ENCODE results near the gene MYL6B.

Gene MYL6B

DNA sequence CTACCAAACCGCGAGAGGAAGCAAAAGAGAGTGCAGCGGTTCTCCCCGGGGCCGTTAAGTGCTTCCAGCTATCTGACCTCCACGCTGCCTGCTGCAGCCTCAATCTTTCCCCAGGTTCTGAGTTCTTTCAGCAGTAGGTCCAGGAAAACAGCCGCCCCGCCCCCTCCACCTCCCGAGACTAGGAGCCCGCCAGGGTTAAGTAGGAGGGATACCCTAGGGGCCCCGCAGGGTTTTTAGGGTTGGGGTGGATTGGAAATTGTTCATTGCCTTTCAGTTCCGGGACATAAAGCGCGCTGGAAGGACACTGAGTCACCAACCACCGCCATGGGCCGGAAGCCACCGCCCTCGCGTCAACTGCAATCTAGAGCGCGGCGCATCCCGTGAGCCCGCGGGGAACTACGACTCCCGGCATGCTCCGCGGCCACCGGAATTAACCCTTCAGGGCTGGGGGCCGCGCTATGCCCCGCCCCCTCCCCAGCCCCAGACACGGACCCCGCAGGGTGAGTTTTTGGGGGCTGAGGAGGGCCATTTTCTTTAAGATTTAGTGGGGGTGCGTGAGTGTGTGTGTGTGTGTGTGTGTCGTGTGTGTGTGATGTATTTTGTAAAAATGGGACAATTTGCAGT lies at the start of gene MYL6B:
TSS of gene MYL6B (plus strand) at position 456 of the 624 bp plus-strand sequence. CDS start 1,332 bp downstream, outside the sequence.
- H3K9me3 ChIP-seq (ENCODE audit: control insufficient read depth, insufficient read depth, low read depth, low read length): no peaks in the 10 kb centered on the region
- H3K4me1 ChIP-seq (ENCODE audit: control insufficient read depth, insufficient read depth, low read length): peaks cover 13% of the 10 kb centered on the region
- H3K4me3 ChIP-seq (ENCODE audit: low read depth, low read length): peak within 1 kb of the TSS; percentile 86
- no peaks in the 10 kb centered on the region for H3K27me3 ChIP-seq (ENCODE audit: control insufficient read depth, insufficient read depth, low read length)
- H3K36me3 ChIP-seq (ENCODE audit: control insufficient read depth, insufficient read depth, low read length): peaks cover 14% of the 10 kb centered on the region
- H3K27ac ChIP-seq (ENCODE audit: low read depth, low read length): peak within 1 kb of the TSS; percentile 88
- H3K9ac ChIP-seq (ENCODE audit: low read length): peak within 1 kb of the TSS; percentile 76

- Histone ChIP-seq H3K4me3 (ENCODE audit: low read depth, low read length) (no peak overlapping the region), H3K36me3 (ENCODE audit: control insufficient read depth, insufficient read depth, low read length) (peaks cover 69% of the 10 kb centered on the region), H3K27me3 (ENCODE audit: control insufficient read depth, insufficient read depth, low read length) (no peaks in the 10 kb centered on the region), H3K9ac (ENCODE audit: low read length) (no peak overlapping the region), H3K4me1 (ENCODE audit: control insufficient read depth, insufficient read depth, low read length) (peaks cover 16% of the 10 kb centered on the region), H3K27ac (ENCODE audit: low read depth, low read length) (no peak overlapping the region), H3K9me3 (ENCODE audit: control insufficient read depth, insufficient read depth, low read depth, low read length) (no peaks in the 10 kb centered on the region)
Observed at GRCh38 chr12:56102683-56103065, 49.7 kb upstream of the MYL6B start.

GRCh38 chr12:56103066-56103711 lies 49.2 kb upstream of the MYL6B start:
- no peaks in the 10 kb centered on the region for H3K27me3 ChIP-seq (ENCODE audit: control insufficient read depth, insufficient read depth, low read length)
- peak overlapping the region; percentile 81 for H3K9ac ChIP-seq (ENCODE audit: low read length)
- H3K27ac ChIP-seq (ENCODE audit: low read depth, low read length): no peak overlapping the region
- peak overlapping the region; percentile 96 for H3K4me3 ChIP-seq (ENCODE audit: low read depth, low read length)
- peaks cover 71% of the 10 kb centered on the region for H3K36me3 ChIP-seq (ENCODE audit: control insufficient read depth, insufficient read depth, low read length)
- H3K4me1 ChIP-seq (ENCODE audit: control insufficient read depth, insufficient read depth, low read length): peaks cover 16% of the 10 kb centered on the region
- H3K9me3 ChIP-seq (ENCODE audit: control insufficient read depth, insufficient read depth, low read depth, low read length): no peaks in the 10 kb centered on the region

DNA sequence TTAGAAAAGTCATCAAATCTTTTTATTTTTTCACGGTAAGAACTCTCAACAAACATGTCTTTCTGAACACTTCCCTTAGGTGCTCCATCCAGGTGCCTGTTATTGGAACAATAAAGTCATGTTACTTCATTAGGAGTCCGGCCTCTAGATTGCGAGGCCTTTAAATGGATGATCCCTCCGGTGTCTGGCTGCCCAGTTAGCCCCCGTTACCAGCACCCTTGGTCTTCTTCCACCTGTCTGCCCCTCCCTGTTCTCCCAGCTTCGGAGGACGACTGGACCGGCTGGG lies 48.6 kb upstream of the MYL6B start:
- no peak overlapping the region for H3K27ac ChIP-seq (ENCODE audit: low read depth, low read length)
- no peaks in the 10 kb centered on the region for H3K27me3 ChIP-seq (ENCODE audit: control insufficient read depth, insufficient read depth, low read length)
- no peaks in the 10 kb centered on the region for H3K9me3 ChIP-seq (ENCODE audit: control insufficient read depth, insufficient read depth, low read depth, low read length)
- peaks cover 16% of the 10 kb centered on the region for H3K4me1 ChIP-seq (ENCODE audit: control insufficient read depth, insufficient read depth, low read length)
- peak overlapping the region; percentile 81 for H3K9ac ChIP-seq (ENCODE audit: low read length)
- H3K36me3 ChIP-seq (ENCODE audit: control insufficient read depth, insufficient read depth, low read length): peaks cover 71% of the 10 kb centered on the region
- peak overlapping the region; percentile 96 for H3K4me3 ChIP-seq (ENCODE audit: low read depth, low read length)

DNA sequence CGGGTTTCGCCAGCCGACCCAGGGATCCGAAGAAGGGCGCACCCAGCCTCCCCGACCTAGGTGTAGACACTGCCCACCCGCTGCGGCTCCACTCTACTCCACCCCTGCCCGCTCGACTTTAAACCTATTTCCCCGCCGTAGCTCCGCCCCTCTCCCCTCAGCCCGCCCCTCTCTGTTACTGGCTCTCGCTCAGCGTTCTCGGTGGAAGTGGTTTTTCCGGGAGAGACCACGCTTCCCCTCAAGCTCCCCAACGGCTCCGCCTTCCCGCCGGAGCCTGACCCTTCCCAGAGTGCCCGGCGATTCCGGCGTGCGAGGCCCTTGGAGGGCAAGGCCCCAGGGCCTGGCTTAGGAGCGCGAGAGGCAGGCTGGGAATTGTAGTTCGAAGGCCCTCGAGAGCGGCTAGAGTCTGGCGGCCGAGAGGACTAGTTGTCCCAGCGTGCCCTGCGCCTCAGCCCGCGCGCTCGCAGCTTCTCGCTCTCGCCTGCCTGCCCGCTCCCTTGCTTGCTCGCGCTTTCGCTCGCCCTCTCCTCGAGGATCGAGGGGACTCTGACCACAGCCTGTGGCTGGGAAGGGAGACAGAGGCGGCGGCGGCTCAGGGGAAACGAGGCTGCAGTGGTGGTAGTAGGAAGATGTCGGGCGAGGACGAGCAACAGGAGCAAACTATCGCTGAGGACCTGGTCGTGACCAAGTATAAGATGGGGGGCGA lies 48.1 kb upstream of the MYL6B start, which contains the start of gene PA2G4:
TSS of gene PA2G4 (plus strand) at position 451 of the 706 bp plus-strand sequence. CDS start at position 630, 179 bp downstream.
- H3K27ac ChIP-seq (ENCODE audit: low read depth, low read length): peak within 1 kb of the TSS; percentile 90
- H3K27me3 ChIP-seq (ENCODE audit: control insufficient read depth, insufficient read depth, low read length): no peaks in the 10 kb centered on the region
- H3K36me3 ChIP-seq (ENCODE audit: control insufficient read depth, insufficient read depth, low read length): peaks cover 71% of the 10 kb centered on the region
- H3K4me3 ChIP-seq (ENCODE audit: low read depth, low read length): peak within 1 kb of the TSS; percentile 96
- H3K9ac ChIP-seq (ENCODE audit: low read length): peak within 1 kb of the TSS; percentile 98
- peaks cover 16% of the 10 kb centered on the region for H3K4me1 ChIP-seq (ENCODE audit: control insufficient read depth, insufficient read depth, low read length)
- H3K9me3 ChIP-seq (ENCODE audit: control insufficient read depth, insufficient read depth, low read depth, low read length): no peaks in the 10 kb centered on the region

- Histone ChIP-seq H3K4me3 (ENCODE audit: low read depth, low read length) (peak overlapping the region; percentile 96), H3K36me3 (ENCODE audit: control insufficient read depth, insufficient read depth, low read length) (peaks cover 71% of the 10 kb centered on the region), H3K4me1 (ENCODE audit: control insufficient read depth, insufficient read depth, low read length) (peaks cover 16% of the 10 kb centered on the region), H3K27me3 (ENCODE audit: control insufficient read depth, insufficient read depth, low read length) (no peaks in the 10 kb centered on the region), H3K9ac (ENCODE audit: low read length) (peak overlapping the region; percentile 98), H3K9me3 (ENCODE audit: control insufficient read depth, insufficient read depth, low read depth, low read length) (no peaks in the 10 kb centered on the region), H3K27ac (ENCODE audit: low read depth, low read length) (peak overlapping the region; percentile 90)
Observed at GRCh38 chr12:56104815-56105608, 47.4 kb upstream of the MYL6B start.

DNA sequence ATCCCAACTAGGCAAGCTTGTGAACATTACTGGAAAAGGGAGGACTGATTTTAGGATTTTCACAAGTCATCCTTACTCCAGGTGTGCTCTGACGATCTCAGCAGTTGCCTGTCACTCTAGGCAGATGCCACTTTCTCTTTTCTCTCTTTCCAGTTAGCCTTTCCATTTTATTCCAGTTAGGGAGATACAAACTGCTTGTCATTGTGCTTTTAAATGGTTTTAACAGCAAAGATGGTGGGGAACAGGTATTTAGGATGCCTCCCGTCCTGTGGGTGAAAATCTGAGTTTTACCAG lies 46.8 kb upstream of the MYL6B start:
- peaks cover 74% of the 10 kb centered on the region for H3K36me3 ChIP-seq (ENCODE audit: control insufficient read depth, insufficient read depth, low read length)
- H3K9ac ChIP-seq (ENCODE audit: low read length): peak overlapping the region; percentile 98
- H3K4me1 ChIP-seq (ENCODE audit: control insufficient read depth, insufficient read depth, low read length): peaks cover 16% of the 10 kb centered on the region
- H3K27ac ChIP-seq (ENCODE audit: low read depth, low read length): 0 out of 2 replicates have a peak overlapping the region, but pooled peaks have one; percentile 90
- H3K9me3 ChIP-seq (ENCODE audit: control insufficient read depth, insufficient read depth, low read depth, low read length): no peaks in the 10 kb centered on the region
- peak overlapping the region; percentile 96 for H3K4me3 ChIP-seq (ENCODE audit: low read depth, low read length)
- no peaks in the 10 kb centered on the region for H3K27me3 ChIP-seq (ENCODE audit: control insufficient read depth, insufficient read depth, low read length)

DNA sequence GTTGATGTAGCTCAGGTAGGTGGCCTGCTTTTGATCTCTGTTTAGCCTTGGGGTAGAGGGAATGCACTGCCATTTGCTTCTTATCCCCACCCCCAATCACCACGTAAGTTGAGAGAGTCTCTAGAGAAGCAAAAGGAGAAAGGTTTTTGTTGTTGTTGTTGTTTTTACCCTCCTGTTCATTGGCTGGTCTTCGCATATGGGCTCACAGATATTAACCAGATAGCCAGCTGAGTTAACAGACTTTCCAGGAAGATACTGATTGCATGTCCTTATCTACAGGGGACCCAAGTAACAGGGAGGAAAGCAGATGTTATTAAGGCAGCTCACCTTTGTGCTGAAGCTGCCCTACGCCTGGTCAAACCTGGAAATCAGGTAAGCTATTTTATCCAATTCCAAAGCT lies 45.1 kb upstream of the MYL6B start:
- no peak overlapping the region for H3K9ac ChIP-seq (ENCODE audit: low read length)
- H3K4me1 ChIP-seq (ENCODE audit: control insufficient read depth, insufficient read depth, low read length): peaks cover 16% of the 10 kb centered on the region
- H3K9me3 ChIP-seq (ENCODE audit: control insufficient read depth, insufficient read depth, low read depth, low read length): no peaks in the 10 kb centered on the region
- H3K27me3 ChIP-seq (ENCODE audit: control insufficient read depth, insufficient read depth, low read length): no peaks in the 10 kb centered on the region
- no peak overlapping the region for H3K27ac ChIP-seq (ENCODE audit: low read depth, low read length)
- no peak overlapping the region; the same call in 1 of the 2 replicates for H3K4me3 ChIP-seq (ENCODE audit: low read depth, low read length)
- H3K36me3 ChIP-seq (ENCODE audit: control insufficient read depth, insufficient read depth, low read length): peaks cover 73% of the 10 kb centered on the region

- Histone ChIP-seq H3K36me3 (ENCODE audit: control insufficient read depth, insufficient read depth, low read length) (peaks cover 82% of the 10 kb centered on the region), H3K4me3 (ENCODE audit: low read depth, low read length) (no peak overlapping the region), H3K4me1 (ENCODE audit: control insufficient read depth, insufficient read depth, low read length) (peaks cover 9% of the 10 kb centered on the region), H3K27ac (ENCODE audit: low read depth, low read length) (no peak overlapping the region), H3K9ac (ENCODE audit: low read length) (no peak overlapping the region), H3K27me3 (ENCODE audit: control insufficient read depth, insufficient read depth, low read length) (no peaks in the 10 kb centered on the region), H3K9me3 (ENCODE audit: control insufficient read depth, insufficient read depth, low read depth, low read length) (no peaks in the 10 kb centered on the region)
Observed at GRCh38 chr12:56110571-56110970, 41.8 kb upstream of the MYL6B start.

DNA sequence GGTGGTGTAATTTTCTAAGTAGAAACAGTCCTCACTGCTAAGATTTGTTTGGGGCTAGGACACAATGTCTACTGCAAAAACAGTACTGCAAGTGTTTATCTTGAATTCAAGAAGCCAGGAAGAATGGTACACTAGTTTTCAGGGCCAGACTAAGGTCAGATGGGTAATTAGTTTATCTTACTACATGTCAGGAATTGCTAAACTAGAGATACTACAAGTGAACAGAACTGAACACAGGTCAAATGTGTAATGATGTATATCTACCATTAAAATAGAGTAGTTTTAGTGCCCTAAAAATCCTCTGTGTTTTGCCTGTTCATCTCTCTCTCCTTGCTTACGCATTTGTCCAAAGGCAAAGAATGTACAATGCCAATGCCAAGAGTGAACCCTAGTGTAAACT lies 38.3 kb upstream of the MYL6B start:
- Histone ChIP-seq H3K36me3 (ENCODE audit: control insufficient read depth, insufficient read depth, low read length) (peaks cover 60% of the 10 kb centered on the region), H3K27ac (ENCODE audit: low read depth, low read length) (no peak overlapping the region), H3K9ac (ENCODE audit: low read length) (no peak overlapping the region), H3K9me3 (ENCODE audit: control insufficient read depth, insufficient read depth, low read depth, low read length) (no peaks in the 10 kb centered on the region), H3K27me3 (ENCODE audit: control insufficient read depth, insufficient read depth, low read length) (no peaks in the 10 kb centered on the region), H3K4me1 (ENCODE audit: control insufficient read depth, insufficient read depth, low read length) (peaks cover 4% of the 10 kb centered on the region; the same call in 1 of the 2 replicates), H3K4me3 (ENCODE audit: low read depth, low read length) (no peak overlapping the region)

Data from HUES6 (cell line).